Measurements from ENCODE around the gene TPST2. TPM values are rescaled to one million over a fixed set of nuclear protein-coding genes. Genes with fewer than 3 reads are reported as not detected.

Gene TPST2
- total RNA-seq, 1 experiment from 2014 or later, result 11.8 TPM

- no peak for TF ChIP-seq REST (IDR thresholded peaks at IDR 0.05; ENCODE audit: low read depth)
- TF ChIP-seq ZNF274 (IDR thresholded peaks at IDR 0.05; ENCODE audit: low read depth, low read length), result no peak
- TF ChIP-seq SP1 (IDR thresholded peaks at IDR 0.05; ENCODE audit: low read depth), result no peak
Measured at GRCh38 chr22:26621663-26622062, 31.7 kb upstream of the TPST2 start, which contains the start of gene CRYBA4 (continued).

GRCh38 chr22:26620197-26620596 is 30.3 kb upstream of the TPST2 start:
- intact Hi-C loops (cut with micrococcal nuclease), result no loop called here
- DNase-seq (ENCODE audit: low read depth, low spot score) (no peak), ATAC-seq (no peak)
- no peaks in the 10 kb centered on the region for H3K36me3 ChIP-seq (ENCODE audit: control insufficient read depth in 1 of 2, insufficient read depth in 2 of 2, low read length in 2 of 2)
- H3K4me1 ChIP-seq (ENCODE audit: control insufficient read depth in 1 of 2, insufficient read depth in 2 of 2, low read length in 2 of 2), result no peaks in the 10 kb centered on the region
- no peaks in the 10 kb centered on the region for H4K20me1 ChIP-seq (ENCODE audit: insufficient read depth)
- no peak overlapping the region for H3K4me3 ChIP-seq (replicated peaks in 1 of 2; ENCODE audit: low read depth in 1 of 2, low read length in 2 of 2)
- H3K27ac ChIP-seq (ENCODE audit: low read depth, low read length), result no peak overlapping the region
- no peaks in the 10 kb centered on the region for H3K9me2 ChIP-seq (ENCODE audit: insufficient read depth)
- H3K4me2 ChIP-seq (ENCODE audit: low read length), result no peak overlapping the region
- CTCF ChIA-PET, result no interaction called here
- no peak overlapping the region for H2AFZ ChIP-seq (ENCODE audit: low read depth, low read length, poor library complexity, severe bottlenecking)
- no peaks in the 10 kb centered on the region for H3K79me2 ChIP-seq (ENCODE audit: insufficient read depth, low read length)
- no TSS peak for BruUV-seq (replicated peaks)
- H3K27me3 ChIP-seq (ENCODE audit: insufficient read depth, low read length), result no peaks in the 10 kb centered on the region
- RAD21 ChIA-PET (ENCODE audit: low non-redundant PET in 1 of 2, low total read pairs in 2 of 2, uncharacterized antibody in 2 of 2, unreplicated experiment in 2 of 2), result no interaction called here
- POLR2A ChIA-PET, result no interaction called here
- H3K9me3 ChIP-seq (ENCODE audit: control insufficient read depth in 1 of 2, insufficient read depth in 1 of 2, low read depth in 1 of 2, low read length in 2 of 2), result no peaks in the 10 kb centered on the region
- H3K9ac ChIP-seq (ENCODE audit: low read length), result no peak overlapping the region
- TF ChIP-seq CBX3 (IDR thresholded peaks at IDR 0.05; ENCODE audit: low read depth) (no peak), CTCF (IDR thresholded peaks at IDR 0.05 in 2 of 3, conservative IDR thresholded peaks at IDR 0.05 in 1 of 3; ENCODE audit: borderline replicate concordance in 1 of 3, insufficient read depth in 1 of 3, low read depth in 2 of 3, low read length in 2 of 3) (no peak), FOSL1 (IDR thresholded peaks at IDR 0.05; ENCODE audit: low read depth) (no peak), EGR1 (IDR thresholded peaks at IDR 0.05; ENCODE audit: low read depth) (no peak), SRF (IDR thresholded peaks at IDR 0.05; ENCODE audit: low read depth) (no peak), POLR2AphosphoS5 (IDR thresholded peaks at IDR 0.05; ENCODE audit: low read depth, low read length) (no peak), EZH2 (IDR thresholded peaks at IDR 0.05) (no peak), ZNF274 (IDR thresholded peaks at IDR 0.05; ENCODE audit: low read depth, low read length) (no peak), REST (IDR thresholded peaks at IDR 0.05; ENCODE audit: low read depth) (no peak), ATF3 (IDR thresholded peaks at IDR 0.05) (no peak), POLR2A (IDR thresholded peaks at IDR 0.05; ENCODE audit: borderline replicate concordance, extremely low read depth, insufficient read depth, insufficient read length) (no peak), RAD21 (IDR thresholded peaks at IDR 0.05; ENCODE audit: low read depth) (no peak), EZH2phosphoT487 (IDR thresholded peaks at IDR 0.05; ENCODE audit: borderline replicate concordance) (no peak), CEBPB (IDR thresholded peaks at IDR 0.05; ENCODE audit: low read depth) (no peak), SIN3A (IDR thresholded peaks at IDR 0.05; ENCODE audit: low read depth) (no peak), MAX (IDR thresholded peaks at IDR 0.05) (no peak), JUND (IDR thresholded peaks at IDR 0.05) (no peak)

All from HCT116 (cell line).